Sigmoid colon (tissue), 4 donors: ENCODE data around the gene DSCAML1.
"Not testable (repeated sequence)": the region's sequence is repeated elsewhere in the genome, so short reads cannot be mapped to it uniquely, and the experiment has no call there.

ENCODE experiments used
- EP300 ChIP-seq, 4 donors: sonication (generic); formaldehyde crosslinking; IDR thresholded peaks; one replicate each; pipeline ENCODE4 v1.6.1; 2017; ENCODE audit warnings: antibody characterized with exemption in 4 of 4
- TF ChIP-seq, protein P1 (sequence below), 4 experiments: fragments of 450-650 bp in 3 of 4; fragments of 200-600 bp in 1 of 4; IDR thresholded peaks; one replicate each; pipeline ENCODE4 v1.5.1; 2016 to 2019; ENCODE audit warnings: antibody characterized with exemption in 4 of 4, mild to moderate bottlenecking in 3 of 4, moderate library complexity in 2 of 4

DNA sequence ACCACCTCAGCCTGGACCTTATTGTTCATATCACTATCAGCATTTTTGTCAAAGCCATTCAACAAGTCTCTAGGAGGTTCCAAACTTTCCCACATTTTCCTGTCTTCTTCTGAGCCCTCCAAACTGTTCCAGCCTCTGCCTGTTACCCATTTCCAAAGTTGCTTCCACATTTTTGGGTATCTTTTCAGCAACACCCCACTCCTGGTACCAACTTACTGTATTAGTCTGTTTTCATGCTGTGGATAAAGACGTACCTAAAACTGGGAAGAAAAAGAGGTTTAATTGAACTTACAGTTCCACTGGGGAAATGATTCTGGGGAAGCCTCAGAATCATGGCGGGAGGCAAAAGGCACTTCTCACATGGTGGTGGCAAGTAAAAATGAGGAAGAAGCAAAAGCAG is 391.1 kb downstream of the DSCAML1 start:
- TF ChIP-seq, protein P1, sequence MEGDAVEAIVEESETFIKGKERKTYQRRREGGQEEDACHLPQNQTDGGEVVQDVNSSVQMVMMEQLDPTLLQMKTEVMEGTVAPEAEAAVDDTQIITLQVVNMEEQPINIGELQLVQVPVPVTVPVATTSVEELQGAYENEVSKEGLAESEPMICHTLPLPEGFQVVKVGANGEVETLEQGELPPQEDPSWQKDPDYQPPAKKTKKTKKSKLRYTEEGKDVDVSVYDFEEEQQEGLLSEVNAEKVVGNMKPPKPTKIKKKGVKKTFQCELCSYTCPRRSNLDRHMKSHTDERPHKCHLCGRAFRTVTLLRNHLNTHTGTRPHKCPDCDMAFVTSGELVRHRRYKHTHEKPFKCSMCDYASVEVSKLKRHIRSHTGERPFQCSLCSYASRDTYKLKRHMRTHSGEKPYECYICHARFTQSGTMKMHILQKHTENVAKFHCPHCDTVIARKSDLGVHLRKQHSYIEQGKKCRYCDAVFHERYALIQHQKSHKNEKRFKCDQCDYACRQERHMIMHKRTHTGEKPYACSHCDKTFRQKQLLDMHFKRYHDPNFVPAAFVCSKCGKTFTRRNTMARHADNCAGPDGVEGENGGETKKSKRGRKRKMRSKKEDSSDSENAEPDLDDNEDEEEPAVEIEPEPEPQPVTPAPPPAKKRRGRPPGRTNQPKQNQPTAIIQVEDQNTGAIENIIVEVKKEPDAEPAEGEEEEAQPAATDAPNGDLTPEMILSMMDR (IDR thresholded peaks at IDR 0.05): not testable (repeated sequence)
- TF ChIP-seq EP300 (IDR thresholded peaks at IDR 0.05): not testable (repeated sequence)
